ENCODE data around the gene HDAC10.

GRCh38 chr22:50289151-50289941, 38.3 kb upstream of the HDAC10 start:
- TF ChIP-seq JUND (IDR thresholded peaks at IDR 0.05; ENCODE audit: low read depth, low read length) (no peak), FOXK2 (IDR thresholded peaks at IDR 0.05) (no peak)
- TF ChIP-seq, protein P1, sequence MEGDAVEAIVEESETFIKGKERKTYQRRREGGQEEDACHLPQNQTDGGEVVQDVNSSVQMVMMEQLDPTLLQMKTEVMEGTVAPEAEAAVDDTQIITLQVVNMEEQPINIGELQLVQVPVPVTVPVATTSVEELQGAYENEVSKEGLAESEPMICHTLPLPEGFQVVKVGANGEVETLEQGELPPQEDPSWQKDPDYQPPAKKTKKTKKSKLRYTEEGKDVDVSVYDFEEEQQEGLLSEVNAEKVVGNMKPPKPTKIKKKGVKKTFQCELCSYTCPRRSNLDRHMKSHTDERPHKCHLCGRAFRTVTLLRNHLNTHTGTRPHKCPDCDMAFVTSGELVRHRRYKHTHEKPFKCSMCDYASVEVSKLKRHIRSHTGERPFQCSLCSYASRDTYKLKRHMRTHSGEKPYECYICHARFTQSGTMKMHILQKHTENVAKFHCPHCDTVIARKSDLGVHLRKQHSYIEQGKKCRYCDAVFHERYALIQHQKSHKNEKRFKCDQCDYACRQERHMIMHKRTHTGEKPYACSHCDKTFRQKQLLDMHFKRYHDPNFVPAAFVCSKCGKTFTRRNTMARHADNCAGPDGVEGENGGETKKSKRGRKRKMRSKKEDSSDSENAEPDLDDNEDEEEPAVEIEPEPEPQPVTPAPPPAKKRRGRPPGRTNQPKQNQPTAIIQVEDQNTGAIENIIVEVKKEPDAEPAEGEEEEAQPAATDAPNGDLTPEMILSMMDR (IDR thresholded peaks at IDR 0.05 in 2 of 3, conservative IDR thresholded peaks at IDR 0.05 in 1 of 3; ENCODE audit: control insufficient read depth in 2 of 3, extremely low read depth in 1 of 3, insufficient read depth in 1 of 3, low read depth in 3 of 3, low read length in 3 of 3), result no peak

Measured in GM12878 (cell line).